ENCODE data around the gene APOBEC3B.
"Not testable (repeated sequence)": the region's sequence is repeated elsewhere in the genome, so short reads cannot be mapped to it uniquely, and the experiment has no call there.

Gene APOBEC3B

DNA sequence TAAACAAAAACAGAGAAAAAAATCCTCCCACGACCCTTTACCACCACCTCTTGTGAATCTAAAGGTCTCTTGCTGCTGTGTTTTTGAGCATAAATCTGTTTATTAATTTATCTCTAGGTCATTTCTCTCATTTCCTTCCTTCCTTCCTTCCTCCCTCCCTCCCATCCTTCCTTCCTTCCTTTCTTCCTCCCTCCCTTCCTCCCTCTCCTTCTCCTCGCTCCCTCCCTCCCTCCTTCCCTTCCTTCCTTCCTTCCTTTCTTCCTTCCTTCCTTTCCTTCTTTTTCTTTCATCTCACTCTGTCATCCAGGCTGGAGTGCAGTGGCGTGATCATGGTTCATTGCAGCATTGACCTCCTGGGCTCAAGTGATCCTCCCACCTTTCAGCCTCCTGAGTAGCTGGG is 38.3 kb upstream of the APOBEC3B start:
- TF ChIP-seq GLIS3 (CRISPR knock-in tag; IDR thresholded peaks at IDR 0.05) (no peak), SNAI2 (CRISPR knock-in tag; IDR thresholded peaks at IDR 0.05) (no peak), ZC3H10 (CRISPR knock-in tag; IDR thresholded peaks at IDR 0.05) (no peak), ZFP3 (CRISPR knock-in tag; IDR thresholded peaks at IDR 0.05) (no peak), CSDC2 (CRISPR knock-in tag; IDR thresholded peaks at IDR 0.05) (no peak), OSR1 (CRISPR knock-in tag; IDR thresholded peaks at IDR 0.05) (no peak), TCF4 (CRISPR knock-in tag; IDR thresholded peaks at IDR 0.05; ENCODE audit: borderline replicate concordance) (no peak), BACH2 (CRISPR knock-in tag; IDR thresholded peaks at IDR 0.05; ENCODE audit: borderline replicate concordance) (no peak), ZNF70 (CRISPR knock-in tag; IDR thresholded peaks at IDR 0.05) (no peak), RARB (CRISPR knock-in tag; IDR thresholded peaks at IDR 0.05) (no peak), TOX (CRISPR knock-in tag; IDR thresholded peaks at IDR 0.05; ENCODE audit: borderline replicate concordance) (no peak)
- TF ChIP-seq, protein P1, sequence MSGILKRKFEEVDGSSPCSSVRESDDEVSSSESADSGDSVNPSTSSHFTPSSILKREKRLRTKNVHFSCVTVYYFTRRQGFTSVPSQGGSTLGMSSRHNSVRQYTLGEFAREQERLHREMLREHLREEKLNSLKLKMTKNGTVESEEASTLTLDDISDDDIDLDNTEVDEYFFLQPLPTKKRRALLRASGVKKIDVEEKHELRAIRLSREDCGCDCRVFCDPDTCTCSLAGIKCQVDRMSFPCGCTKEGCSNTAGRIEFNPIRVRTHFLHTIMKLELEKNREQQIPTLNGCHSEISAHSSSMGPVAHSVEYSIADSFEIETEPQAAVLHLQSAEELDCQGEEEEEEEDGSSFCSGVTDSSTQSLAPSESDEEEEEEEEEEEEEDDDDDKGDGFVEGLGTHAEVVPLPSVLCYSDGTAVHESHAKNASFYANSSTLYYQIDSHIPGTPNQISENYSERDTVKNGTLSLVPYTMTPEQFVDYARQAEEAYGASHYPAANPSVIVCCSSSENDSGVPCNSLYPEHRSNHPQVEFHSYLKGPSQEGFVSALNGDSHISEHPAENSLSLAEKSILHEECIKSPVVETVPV (CRISPR knock-in tag; IDR thresholded peaks at IDR 0.05), result no peak
- TF ChIP-seq, protein P2, sequence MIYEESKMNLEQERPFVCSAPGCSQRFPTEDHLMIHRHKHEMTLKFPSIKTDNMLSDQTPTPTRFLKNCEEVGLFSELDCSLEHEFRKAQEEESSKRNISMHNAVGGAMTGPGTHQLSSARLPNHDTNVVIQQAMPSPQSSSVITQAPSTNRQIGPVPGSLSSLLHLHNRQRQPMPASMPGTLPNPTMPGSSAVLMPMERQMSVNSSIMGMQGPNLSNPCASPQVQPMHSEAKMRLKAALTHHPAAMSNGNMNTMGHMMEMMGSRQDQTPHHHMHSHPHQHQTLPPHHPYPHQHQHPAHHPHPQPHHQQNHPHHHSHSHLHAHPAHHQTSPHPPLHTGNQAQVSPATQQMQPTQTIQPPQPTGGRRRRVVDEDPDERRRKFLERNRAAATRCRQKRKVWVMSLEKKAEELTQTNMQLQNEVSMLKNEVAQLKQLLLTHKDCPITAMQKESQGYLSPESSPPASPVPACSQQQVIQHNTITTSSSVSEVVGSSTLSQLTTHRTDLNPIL (CRISPR knock-in tag; IDR thresholded peaks at IDR 0.05; ENCODE audit: low read depth), result no peak
- TF ChIP-seq, protein P3, sequence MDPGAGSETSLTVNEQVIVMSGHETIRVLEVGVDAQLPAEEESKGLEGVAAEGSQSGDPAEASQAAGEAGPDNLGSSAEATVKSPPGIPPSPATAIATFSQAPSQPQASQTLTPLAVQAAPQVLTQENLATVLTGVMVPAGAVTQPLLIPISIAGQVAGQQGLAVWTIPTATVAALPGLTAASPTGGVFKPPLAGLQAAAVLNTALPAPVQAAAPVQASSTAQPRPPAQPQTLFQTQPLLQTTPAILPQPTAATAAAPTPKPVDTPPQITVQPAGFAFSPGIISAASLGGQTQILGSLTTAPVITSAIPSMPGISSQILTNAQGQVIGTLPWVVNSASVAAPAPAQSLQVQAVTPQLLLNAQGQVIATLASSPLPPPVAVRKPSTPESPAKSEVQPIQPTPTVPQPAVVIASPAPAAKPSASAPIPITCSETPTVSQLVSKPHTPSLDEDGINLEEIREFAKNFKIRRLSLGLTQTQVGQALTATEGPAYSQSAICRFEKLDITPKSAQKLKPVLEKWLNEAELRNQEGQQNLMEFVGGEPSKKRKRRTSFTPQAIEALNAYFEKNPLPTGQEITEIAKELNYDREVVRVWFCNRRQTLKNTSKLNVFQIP (CRISPR knock-in tag; IDR thresholded peaks at IDR 0.05; ENCODE audit: borderline replicate concordance, low read depth), result no peak
- ATAC-seq, result no peak

DNA sequence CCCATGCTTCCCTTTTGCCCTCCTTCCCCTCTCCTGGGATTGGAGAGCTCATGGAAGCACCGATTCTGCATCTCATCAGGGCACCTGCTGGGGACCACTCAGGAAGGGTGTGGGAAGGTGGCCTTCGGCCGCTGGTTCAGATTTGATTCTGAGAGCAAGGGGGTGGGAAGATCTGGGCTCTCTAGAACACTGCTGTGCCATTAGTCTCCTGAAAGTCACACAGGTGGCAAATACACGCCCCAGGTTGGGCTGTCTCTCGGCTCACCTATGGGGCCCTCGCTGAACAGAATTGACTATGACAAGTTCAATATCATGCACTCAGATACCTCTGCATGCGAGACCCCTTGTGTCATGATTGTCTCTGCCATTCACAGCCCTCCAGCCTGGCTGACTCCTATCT is 37.5 kb upstream of the APOBEC3B start:
- TF ChIP-seq OSR1 (CRISPR knock-in tag; IDR thresholded peaks at IDR 0.05) (no peak), ZFP30 (CRISPR knock-in tag; IDR thresholded peaks at IDR 0.05) (no peak), ZNF565 (CRISPR knock-in tag; conservative IDR thresholded peaks at IDR 0.05; ENCODE audit: low read depth) (no peak), RARB (CRISPR knock-in tag; IDR thresholded peaks at IDR 0.05) (no peak), ARNTL (CRISPR knock-in tag; IDR thresholded peaks at IDR 0.05; ENCODE audit: borderline replicate concordance, low read depth) (no peak), GLIS3 (CRISPR knock-in tag; IDR thresholded peaks at IDR 0.05) (no peak), ISL1 (CRISPR knock-in tag; IDR thresholded peaks at IDR 0.05) (no peak), TCF4 (CRISPR knock-in tag; IDR thresholded peaks at IDR 0.05; ENCODE audit: borderline replicate concordance) (no peak), ESRRG (CRISPR knock-in tag; IDR thresholded peaks at IDR 0.05) (no peak), ZNF70 (CRISPR knock-in tag; IDR thresholded peaks at IDR 0.05) (no peak)
- TF ChIP-seq, protein P3 (CRISPR knock-in tag; IDR thresholded peaks at IDR 0.05; ENCODE audit: borderline replicate concordance, low read depth), result no peak
- TF ChIP-seq, protein P1 (CRISPR knock-in tag; IDR thresholded peaks at IDR 0.05), result no peak
- TF ChIP-seq, protein P2 (CRISPR knock-in tag; IDR thresholded peaks at IDR 0.05; ENCODE audit: low read depth), result no peak
- TF ChIP-seq, protein P4, sequence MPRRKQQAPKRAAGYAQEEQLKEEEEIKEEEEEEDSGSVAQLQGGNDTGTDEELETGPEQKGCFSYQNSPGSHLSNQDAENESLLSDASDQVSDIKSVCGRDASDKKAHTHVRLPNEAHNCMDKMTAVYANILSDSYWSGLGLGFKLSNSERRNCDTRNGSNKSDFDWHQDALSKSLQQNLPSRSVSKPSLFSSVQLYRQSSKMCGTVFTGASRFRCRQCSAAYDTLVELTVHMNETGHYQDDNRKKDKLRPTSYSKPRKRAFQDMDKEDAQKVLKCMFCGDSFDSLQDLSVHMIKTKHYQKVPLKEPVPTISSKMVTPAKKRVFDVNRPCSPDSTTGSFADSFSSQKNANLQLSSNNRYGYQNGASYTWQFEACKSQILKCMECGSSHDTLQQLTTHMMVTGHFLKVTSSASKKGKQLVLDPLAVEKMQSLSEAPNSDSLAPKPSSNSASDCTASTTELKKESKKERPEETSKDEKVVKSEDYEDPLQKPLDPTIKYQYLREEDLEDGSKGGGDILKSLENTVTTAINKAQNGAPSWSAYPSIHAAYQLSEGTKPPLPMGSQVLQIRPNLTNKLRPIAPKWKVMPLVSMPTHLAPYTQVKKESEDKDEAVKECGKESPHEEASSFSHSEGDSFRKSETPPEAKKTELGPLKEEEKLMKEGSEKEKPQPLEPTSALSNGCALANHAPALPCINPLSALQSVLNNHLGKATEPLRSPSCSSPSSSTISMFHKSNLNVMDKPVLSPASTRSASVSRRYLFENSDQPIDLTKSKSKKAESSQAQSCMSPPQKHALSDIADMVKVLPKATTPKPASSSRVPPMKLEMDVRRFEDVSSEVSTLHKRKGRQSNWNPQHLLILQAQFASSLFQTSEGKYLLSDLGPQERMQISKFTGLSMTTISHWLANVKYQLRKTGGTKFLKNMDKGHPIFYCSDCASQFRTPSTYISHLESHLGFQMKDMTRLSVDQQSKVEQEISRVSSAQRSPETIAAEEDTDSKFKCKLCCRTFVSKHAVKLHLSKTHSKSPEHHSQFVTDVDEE (CRISPR knock-in tag; IDR thresholded peaks at IDR 0.05), result no peak
- TF ChIP-seq, protein P5, sequence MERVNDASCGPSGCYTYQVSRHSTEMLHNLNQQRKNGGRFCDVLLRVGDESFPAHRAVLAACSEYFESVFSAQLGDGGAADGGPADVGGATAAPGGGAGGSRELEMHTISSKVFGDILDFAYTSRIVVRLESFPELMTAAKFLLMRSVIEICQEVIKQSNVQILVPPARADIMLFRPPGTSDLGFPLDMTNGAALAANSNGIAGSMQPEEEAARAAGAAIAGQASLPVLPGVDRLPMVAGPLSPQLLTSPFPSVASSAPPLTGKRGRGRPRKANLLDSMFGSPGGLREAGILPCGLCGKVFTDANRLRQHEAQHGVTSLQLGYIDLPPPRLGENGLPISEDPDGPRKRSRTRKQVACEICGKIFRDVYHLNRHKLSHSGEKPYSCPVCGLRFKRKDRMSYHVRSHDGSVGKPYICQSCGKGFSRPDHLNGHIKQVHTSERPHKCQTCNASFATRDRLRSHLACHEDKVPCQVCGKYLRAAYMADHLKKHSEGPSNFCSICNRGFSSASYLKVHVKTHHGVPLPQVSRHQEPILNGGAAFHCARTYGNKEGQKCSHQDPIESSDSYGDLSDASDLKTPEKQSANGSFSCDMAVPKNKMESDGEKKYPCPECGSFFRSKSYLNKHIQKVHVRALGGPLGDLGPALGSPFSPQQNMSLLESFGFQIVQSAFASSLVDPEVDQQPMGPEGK (CRISPR knock-in tag; IDR thresholded peaks at IDR 0.05; ENCODE audit: borderline replicate concordance), result no peak
- ATAC-seq, result no peak

DNA sequence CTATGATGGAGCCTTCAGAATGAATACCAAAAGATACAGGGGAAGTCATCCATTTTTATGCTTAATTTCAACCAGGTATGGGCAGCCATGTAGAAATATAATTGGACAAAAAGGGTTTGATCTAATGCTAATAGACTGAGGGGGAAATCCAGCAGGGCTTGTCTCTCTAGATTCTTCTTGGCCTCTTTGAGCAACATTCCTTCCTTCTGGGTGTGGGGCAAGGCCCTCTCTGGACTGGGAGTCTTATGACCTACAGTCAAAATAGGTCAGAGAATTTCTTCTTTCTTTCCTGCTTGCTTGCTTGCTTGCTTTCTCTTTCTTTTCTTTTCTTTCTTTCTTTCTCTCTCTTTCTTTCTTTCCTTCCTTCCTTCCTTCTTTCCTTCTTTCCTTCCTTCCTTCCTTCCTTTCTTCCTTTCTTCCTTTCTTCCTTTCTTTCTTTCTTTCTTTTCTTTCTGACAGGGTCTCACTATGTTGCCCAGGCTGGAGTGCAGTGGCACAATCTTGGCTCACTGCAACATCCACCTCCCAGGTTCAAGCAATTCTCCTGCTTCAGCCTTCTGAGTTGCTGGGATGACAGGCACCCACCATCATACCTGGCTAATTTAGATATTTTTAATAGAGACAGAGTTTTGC is 36.3 kb upstream of the APOBEC3B start:
- not testable (repeated sequence) for ATAC-seq
